Fibroblast of lung (primary cell): ENCODE measurements around the gene STK32A. TPM values are rescaled to one million over a fixed set of nuclear protein-coding genes. Genes with fewer than 3 reads are reported as not detected.

Experiments used
- DNase-seq, 2 donors: peaks; one replicate each; pipeline versions ENCODE4 v3.0.0 to v3.0.0-alpha.2; 2010; ENCODE audit warnings: low read depth in 2 of 2
- H2AFZ ChIP-seq: 2 replicates; pipeline ENCODE4 v1.5.1; 2012; ENCODE audit warnings: low read length, control low read depth, inconsistent platforms
- H3K27ac ChIP-seq: 2 replicates; pipeline ENCODE4 v1.5.1; 2011; ENCODE audit warnings: low read length, control low read depth; ENCODE audit not compliant: insufficient read depth
- H3K27me3 ChIP-seq: 2 replicates; pipeline ENCODE4 v1.5.1; 2011; ENCODE audit warnings: mild to moderate bottlenecking, low read length; ENCODE audit not compliant: control insufficient read depth, insufficient read depth
- H3K36me3 ChIP-seq: 2 replicates; pipeline ENCODE4 v1.5.1; 2011; ENCODE audit warnings: low read length; ENCODE audit not compliant: control insufficient read depth, insufficient read depth
- H3K4me1 ChIP-seq: 2 replicates; pipeline ENCODE4 v1.5.1; 2011; ENCODE audit warnings: low read length; ENCODE audit not compliant: control insufficient read depth, insufficient read depth; ENCODE audit errors: extremely low read depth
- H3K4me2 ChIP-seq: 2 replicates; pipeline ENCODE4 v1.5.1; 2011; ENCODE audit warnings: low read length, control low read depth; ENCODE audit not compliant: insufficient read depth; ENCODE audit errors: extremely low read depth
- H3K4me3 ChIP-seq, 4 experiments: fragments of 200-600 bp in 1 of 4; sonication (generic) in 1 of 4; replicated peaks in 1 of 4; 2 replicates each; pipeline ENCODE4 v1.5.1; 2011 to 2016; ENCODE audit warnings: low read length in 4 of 4, low read depth in 3 of 4, mild to moderate bottlenecking in 3 of 4, control low read depth in 2 of 4, inconsistent platforms in 1 of 4, mixed read lengths in 1 of 4; ENCODE audit not compliant: insufficient read depth in 1 of 4; ENCODE audit errors: control extremely low read depth in 1 of 4
- H3K79me2 ChIP-seq: 2 replicates; pipeline ENCODE4 v1.5.1; 2012; ENCODE audit warnings: mild to moderate bottlenecking, low read length, inconsistent platforms; ENCODE audit not compliant: control insufficient read depth, insufficient read depth
- H3K9ac ChIP-seq: 2 replicates; pipeline ENCODE4 v1.5.1; 2011; ENCODE audit warnings: mild to moderate bottlenecking, low read length, control low read depth; ENCODE audit not compliant: insufficient read depth
- H3K9me3 ChIP-seq: 2 replicates; pipeline ENCODE4 v1.5.1; 2012; ENCODE audit warnings: low read depth, low read length; ENCODE audit not compliant: control insufficient read depth, insufficient read depth
- H4K20me1 ChIP-seq: 2 replicates; pipeline ENCODE4 v1.5.1; 2011; ENCODE audit warnings: low read length; ENCODE audit not compliant: control insufficient read depth, insufficient read depth; ENCODE audit errors: extremely low read depth
- CTCF ChIP-seq, 2 donors: IDR thresholded peaks in 1 of 2; conservative IDR thresholded peaks in 1 of 2; 1 replicate in 1 of 2; 2 replicates in 1 of 2; pipeline ENCODE4 v1.5.1; 2011 to 2012; ENCODE audit warnings: low read length in 2 of 2, control low read depth in 1 of 2, inconsistent platforms in 1 of 2, low read depth in 1 of 2, mild to moderate bottlenecking in 1 of 2
- EZH2 ChIP-seq: IDR thresholded peaks from 2 replicates; pipeline ENCODE4 v1.5.1; 2012; ENCODE audit warnings: low read length, control low read depth, mild to moderate bottlenecking; ENCODE audit errors: missing control alignments
- polyA plus RNA-seq, 2 donors: library from polyadenylated mRNA; depleted of rRNA in 1 of 2; stranded (reverse) in 1 of 2; unstranded in 1 of 2; fragments of >200 nt; gene quantifications; 2 replicates each; pipeline ENCODE4 v1.2.1, GENCODE V29; 2011 to 2012; ENCODE audit warnings: missing spikeins in 1 of 2
- total RNA-seq: library from RNA; depleted of rRNA; stranded (reverse); fragments of >200 nt; gene quantifications from 2 replicates; pipeline ENCODE4 v1.2.1, GENCODE V29; 2014

Gene STK32A
- total and polyA plus RNA-seq, 2 donors (not counting 1 experiment from before 2014, with no cell fraction given), result 0.30 to 2.5 TPM

DNA sequence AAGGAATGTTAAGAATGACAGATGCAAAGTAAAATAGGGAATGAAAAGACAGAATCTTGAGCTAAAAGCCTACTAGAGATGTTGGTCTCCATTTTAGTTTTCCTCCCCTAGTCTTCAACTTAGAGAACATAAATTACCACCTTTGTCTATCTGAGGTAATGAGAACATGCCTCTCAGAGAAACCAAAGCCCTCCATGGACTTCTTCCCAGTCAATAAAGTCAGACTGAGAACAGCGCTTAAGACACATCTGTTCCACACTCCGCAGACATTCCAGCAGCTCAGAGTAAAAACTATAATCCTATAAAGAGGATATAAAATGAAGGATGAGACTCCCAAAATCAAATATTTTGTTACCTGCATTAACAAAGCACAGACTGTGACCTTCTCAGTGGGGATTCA, 195.8 kb downstream of the STK32A start:
- no peak overlapping the region for H3K9ac ChIP-seq
- H4K20me1 ChIP-seq, result no peaks in the 10 kb centered on the region
- H3K4me3 ChIP-seq, result no peak overlapping the region
- peaks cover 3% of the 10 kb centered on the region for H3K4me1 ChIP-seq
- no peak for DNase-seq
- H3K79me2 ChIP-seq, result peaks cover 14% of the 10 kb centered on the region
- no peak for TF ChIP-seq CTCF (conservative IDR thresholded peaks at IDR 0.05 in 1 of 2, IDR thresholded peaks at IDR 0.05 in 1 of 2; ENCODE audit: low read depth in 1 of 2, low read length in 2 of 2)
- H3K27me3 ChIP-seq, result no peaks in the 10 kb centered on the region
- no peak overlapping the region for H3K4me2 ChIP-seq
- H2AFZ ChIP-seq, result no peak overlapping the region
- H3K9me3 ChIP-seq, result no peaks in the 10 kb centered on the region
- no peaks in the 10 kb centered on the region for H3K36me3 ChIP-seq
- no peak overlapping the region for H3K27ac ChIP-seq

- H3K4me3 ChIP-seq, result no peak overlapping the region
- H4K20me1 ChIP-seq, result no peaks in the 10 kb centered on the region
- H3K36me3 ChIP-seq, result no peaks in the 10 kb centered on the region
- DNase-seq, result no peak
- H3K27ac ChIP-seq, result no peak overlapping the region
- H3K9ac ChIP-seq, result no peak overlapping the region
- peaks cover 3% of the 10 kb centered on the region for H3K4me1 ChIP-seq
- TF ChIP-seq EZH2 (no peak), CTCF (conservative IDR thresholded peaks at IDR 0.05 in 1 of 2, IDR thresholded peaks at IDR 0.05 in 1 of 2; ENCODE audit: low read depth in 1 of 2, low read length in 2 of 2) (no peak)
- H3K79me2 ChIP-seq, result peaks cover 18% of the 10 kb centered on the region
- H3K9me3 ChIP-seq, result no peaks in the 10 kb centered on the region
- H2AFZ ChIP-seq, result no peak overlapping the region
- no peak overlapping the region for H3K4me2 ChIP-seq
- no peaks in the 10 kb centered on the region for H3K27me3 ChIP-seq
Observed at GRCh38 chr5:147431586-147431985, 196.8 kb downstream of the STK32A start.

- Histone ChIP-seq H3K9me3 (no peaks in the 10 kb centered on the region), H3K79me2 (peaks cover 18% of the 10 kb centered on the region), H3K9ac (no peak overlapping the region), H3K4me2 (no peak overlapping the region), H3K4me3 (no peak overlapping the region), H2AFZ (no peak overlapping the region), H3K27ac (no peak overlapping the region), H4K20me1 (no peaks in the 10 kb centered on the region), H3K36me3 (no peaks in the 10 kb centered on the region), H3K4me1 (peaks cover 3% of the 10 kb centered on the region), H3K27me3 (no peaks in the 10 kb centered on the region)
- TF ChIP-seq CTCF (conservative IDR thresholded peaks at IDR 0.05 in 1 of 2, IDR thresholded peaks at IDR 0.05 in 1 of 2; ENCODE audit: low read depth in 1 of 2, low read length in 2 of 2) (no peak), EZH2 (no peak)
- DNase-seq, result no peak
Observed at GRCh38 chr5:147432323-147432722, 197.5 kb downstream of the STK32A start.
